Measurements from ENCODE around the gene PTPN1.

DNA sequence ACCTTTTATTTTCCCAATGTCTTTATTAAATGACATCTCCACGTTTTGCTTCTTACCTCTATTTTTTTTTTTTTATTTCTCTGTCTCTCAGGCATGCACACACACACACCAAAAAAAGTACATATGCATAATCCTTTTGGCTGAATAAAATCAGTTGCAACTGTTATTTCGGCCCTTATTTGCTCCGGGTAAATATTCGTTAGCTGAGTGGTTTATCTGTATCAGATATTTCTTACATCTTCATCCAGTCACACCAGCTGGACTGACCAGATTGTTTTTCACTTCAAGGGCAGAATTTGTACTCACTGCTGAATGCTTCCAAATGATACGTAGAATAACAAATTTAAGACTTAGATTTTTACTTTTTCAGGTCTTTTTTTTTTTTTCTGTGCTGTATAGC is 45.5 kb downstream of the PTPN1 start:
- TF ChIP-seq, protein P1, sequence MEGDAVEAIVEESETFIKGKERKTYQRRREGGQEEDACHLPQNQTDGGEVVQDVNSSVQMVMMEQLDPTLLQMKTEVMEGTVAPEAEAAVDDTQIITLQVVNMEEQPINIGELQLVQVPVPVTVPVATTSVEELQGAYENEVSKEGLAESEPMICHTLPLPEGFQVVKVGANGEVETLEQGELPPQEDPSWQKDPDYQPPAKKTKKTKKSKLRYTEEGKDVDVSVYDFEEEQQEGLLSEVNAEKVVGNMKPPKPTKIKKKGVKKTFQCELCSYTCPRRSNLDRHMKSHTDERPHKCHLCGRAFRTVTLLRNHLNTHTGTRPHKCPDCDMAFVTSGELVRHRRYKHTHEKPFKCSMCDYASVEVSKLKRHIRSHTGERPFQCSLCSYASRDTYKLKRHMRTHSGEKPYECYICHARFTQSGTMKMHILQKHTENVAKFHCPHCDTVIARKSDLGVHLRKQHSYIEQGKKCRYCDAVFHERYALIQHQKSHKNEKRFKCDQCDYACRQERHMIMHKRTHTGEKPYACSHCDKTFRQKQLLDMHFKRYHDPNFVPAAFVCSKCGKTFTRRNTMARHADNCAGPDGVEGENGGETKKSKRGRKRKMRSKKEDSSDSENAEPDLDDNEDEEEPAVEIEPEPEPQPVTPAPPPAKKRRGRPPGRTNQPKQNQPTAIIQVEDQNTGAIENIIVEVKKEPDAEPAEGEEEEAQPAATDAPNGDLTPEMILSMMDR (IDR thresholded peaks at IDR 0.05 in 2 of 3, conservative IDR thresholded peaks at IDR 0.05 in 1 of 3; ENCODE audit: control insufficient read depth in 2 of 3, extremely low read depth in 1 of 3, insufficient read depth in 1 of 3, low read depth in 3 of 3, low read length in 3 of 3), result no peak
- no peak for TF ChIP-seq KAT2A (conservative IDR thresholded peaks at IDR 0.05; ENCODE audit: control insufficient read depth, low read depth, low read length)
- TF ChIP-seq, protein P2, sequence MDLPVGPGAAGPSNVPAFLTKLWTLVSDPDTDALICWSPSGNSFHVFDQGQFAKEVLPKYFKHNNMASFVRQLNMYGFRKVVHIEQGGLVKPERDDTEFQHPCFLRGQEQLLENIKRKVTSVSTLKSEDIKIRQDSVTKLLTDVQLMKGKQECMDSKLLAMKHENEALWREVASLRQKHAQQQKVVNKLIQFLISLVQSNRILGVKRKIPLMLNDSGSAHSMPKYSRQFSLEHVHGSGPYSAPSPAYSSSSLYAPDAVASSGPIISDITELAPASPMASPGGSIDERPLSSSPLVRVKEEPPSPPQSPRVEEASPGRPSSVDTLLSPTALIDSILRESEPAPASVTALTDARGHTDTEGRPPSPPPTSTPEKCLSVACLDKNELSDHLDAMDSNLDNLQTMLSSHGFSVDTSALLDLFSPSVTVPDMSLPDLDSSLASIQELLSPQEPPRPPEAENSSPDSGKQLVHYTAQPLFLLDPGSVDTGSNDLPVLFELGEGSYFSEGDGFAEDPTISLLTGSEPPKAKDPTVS (IDR thresholded peaks at IDR 0.05; ENCODE audit: low read depth, low read length), result no peak

All from GM12878 (cell line).